HG03565 (cell line): Measurements from ENCODE around the gene GPX4.

Source experiments
- ATAC-seq: cut with Tn5 transposase; IDR thresholded peaks from one replicate; pipeline ENCODE4 v1.9.1; 2021; ENCODE audit warnings: mild to moderate bottlenecking, moderate library complexity; ENCODE audit not compliant: unreplicated experiment

The GPX4 gene, protein sequence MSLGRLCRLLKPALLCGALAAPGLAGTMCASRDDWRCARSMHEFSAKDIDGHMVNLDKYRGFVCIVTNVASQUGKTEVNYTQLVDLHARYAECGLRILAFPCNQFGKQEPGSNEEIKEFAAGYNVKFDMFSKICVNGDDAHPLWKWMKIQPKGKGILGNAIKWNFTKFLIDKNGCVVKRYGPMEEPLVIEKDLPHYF

DNA sequence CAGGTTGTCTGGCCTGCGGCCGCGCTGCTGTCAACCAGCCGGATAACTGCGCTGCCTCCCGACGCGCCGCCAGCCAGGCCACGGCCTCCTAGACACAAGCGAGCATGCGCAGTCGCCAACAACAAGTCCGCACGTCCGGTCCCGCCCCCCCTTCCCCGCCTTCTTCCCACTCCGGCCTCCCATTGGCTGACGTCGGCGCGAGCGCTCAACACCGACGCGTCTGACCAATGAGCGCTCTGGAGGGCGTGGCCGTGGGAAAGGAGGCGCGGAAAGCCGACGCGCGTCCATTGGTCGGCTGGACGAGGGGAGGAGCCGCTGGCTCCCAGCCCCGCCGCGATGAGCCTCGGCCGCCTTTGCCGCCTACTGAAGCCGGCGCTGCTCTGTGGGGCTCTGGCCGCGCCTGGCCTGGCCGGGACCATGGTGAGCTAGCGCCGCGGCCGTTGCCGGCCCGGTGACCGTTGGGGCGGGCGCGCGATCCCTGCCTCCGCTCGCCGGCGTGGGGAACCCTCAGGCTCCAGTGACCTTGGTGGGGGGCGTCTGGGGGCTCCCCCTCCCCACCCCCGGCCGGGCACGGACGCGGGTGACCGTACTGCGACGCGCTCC lies at the start of gene GPX4:
GPX4 (plus strand) TSS at position 287 of the 603 bp plus-strand sequence; CDS start at position 337, 50 bp downstream.
- ATAC-seq, result peak; percentile 53

DNA sequence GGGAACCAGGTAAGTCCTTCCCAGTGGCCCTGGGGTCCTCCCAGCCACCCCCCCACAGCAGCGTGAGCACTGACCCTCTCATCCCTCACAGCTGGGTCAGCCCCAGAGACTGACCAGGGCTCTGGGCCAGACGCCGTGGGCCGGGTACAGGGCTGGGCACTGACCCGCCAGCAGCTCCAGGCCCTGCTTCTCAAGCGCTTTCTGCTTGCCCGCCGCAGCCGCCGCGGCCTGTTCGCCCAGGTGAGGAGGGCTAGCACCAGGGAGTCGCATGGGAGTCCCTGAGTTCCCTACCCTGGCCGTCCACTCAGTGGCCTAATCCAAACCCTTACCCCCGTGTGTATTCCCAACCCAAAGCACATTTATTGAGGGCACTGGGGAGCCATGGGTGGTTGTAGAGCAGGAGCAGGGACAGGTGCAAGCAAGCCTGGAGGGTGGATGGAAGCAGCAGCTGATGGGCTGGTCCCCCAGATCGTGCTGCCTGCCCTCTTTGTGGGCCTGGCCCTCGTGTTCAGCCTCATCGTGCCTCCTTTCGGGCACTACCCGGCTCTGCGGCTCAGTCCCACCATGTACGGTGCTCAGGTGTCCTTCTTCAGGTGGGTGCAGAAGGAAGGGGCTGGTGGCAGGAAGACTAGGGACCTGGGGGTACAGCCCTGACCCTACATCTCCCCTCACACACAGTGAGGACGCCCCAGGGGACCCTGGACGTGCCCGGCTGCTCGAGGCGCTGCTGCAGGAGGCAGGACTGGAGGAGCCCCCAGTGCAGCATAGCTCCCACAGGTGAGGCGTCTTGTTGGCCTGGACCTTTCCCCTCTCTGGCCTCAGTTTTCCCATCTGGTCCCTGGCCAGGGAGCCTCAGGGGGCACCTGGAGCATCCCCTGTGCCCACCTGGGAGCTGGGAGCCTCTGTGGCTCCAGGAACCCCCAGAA lies 49.4 kb upstream of the GPX4 start:
- no peak for ATAC-seq

DNA sequence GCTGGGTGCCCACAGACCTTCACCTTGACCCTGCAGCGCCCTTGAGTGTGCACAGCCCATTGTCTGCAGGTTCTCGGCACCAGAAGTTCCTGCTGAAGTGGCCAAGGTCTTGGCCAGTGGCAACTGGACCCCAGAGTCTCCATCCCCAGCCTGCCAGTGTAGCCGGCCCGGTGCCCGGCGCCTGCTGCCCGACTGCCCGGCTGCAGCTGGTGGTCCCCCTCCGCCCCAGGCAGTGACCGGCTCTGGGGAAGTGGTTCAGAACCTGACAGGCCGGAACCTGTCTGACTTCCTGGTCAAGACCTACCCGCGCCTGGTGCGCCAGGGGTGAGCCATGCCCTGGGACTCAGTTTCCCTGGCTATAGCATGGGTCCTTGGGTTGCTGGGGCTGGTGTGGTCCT lies 48.8 kb upstream of the GPX4 start:
- ATAC-seq, result no peak

DNA sequence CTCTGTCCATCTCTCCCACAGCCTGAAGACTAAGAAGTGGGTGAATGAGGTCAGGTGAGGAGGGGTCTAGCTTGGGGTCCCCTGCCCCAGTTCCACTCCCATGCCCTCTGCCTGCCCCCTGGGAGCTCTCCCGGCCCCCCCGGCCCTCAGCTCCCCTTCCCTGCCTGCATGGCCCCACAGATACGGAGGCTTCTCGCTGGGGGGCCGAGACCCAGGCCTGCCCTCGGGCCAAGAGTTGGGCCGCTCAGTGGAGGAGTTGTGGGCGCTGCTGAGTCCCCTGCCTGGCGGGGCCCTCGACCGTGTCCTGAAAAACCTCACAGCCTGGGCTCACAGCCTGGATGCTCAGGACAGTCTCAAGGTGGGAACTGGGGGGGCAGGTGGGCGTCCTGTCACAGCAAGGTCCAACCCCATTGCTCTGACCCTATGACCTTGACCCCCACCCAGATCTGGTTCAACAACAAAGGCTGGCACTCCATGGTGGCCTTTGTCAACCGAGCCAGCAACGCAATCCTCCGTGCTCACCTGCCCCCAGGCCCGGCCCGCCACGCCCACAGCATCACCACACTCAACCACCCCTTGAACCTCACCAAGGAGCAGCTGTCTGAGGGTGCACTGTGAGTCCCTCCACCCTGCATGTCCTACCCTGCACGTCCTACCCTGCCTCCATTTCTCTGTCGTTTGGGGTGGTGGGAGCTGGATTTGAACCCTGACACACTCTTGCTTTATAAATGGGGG lies 47.7 kb upstream of the GPX4 start:
- ATAC-seq, result no peak

DNA sequence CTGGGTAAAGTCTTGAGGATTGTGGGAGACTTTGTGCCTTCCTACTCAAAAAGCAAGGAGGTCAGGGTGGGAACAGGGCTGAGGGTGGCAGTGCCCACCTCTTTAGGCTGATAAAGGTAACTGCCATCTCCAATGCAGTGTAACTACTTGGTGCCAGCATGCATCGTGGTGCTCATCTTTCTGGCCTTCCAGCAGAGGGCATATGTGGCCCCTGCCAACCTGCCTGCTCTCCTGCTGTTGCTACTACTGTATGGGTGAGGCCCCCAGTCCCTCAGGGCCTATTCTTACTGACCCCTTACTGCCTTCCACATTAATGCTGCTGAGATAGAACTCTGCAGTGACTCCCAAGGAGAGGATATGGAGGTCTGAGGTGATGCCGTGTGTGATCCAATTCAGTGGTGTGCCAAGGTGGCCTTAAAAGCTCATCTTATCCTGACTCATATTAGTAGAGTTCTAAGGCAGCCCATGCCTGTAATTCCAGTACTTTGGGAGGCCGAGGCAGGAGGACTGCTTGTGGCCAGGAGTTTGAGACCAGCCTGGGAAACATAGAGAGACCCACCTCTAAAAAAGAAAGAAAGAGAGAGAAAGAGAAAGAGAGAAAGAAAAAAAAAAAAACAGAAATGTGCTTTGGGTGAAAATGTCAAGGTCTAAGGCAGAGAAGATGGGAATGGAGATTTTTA lies 46.5 kb upstream of the GPX4 start:
- ATAC-seq, result no peak

DNA sequence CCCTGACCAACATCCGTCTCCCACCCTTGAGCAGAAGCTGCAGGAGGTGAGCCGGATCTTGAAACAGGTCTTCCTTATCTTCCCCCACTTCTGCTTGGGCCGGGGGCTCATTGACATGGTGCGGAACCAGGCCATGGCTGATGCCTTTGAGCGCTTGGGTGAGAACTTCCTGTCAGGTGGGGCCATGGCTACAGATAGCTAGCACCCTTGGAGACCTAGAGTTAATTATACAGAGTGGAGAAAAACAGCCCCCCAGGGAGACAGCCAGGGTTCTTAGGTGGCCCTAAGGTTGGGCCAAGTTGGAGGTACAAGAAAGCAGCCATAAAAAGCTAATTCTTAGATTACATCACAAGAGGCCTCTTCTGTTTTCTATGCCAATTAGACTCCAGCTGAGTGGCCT lies 45.7 kb upstream of the GPX4 start:
- ATAC-seq, result no peak

DNA sequence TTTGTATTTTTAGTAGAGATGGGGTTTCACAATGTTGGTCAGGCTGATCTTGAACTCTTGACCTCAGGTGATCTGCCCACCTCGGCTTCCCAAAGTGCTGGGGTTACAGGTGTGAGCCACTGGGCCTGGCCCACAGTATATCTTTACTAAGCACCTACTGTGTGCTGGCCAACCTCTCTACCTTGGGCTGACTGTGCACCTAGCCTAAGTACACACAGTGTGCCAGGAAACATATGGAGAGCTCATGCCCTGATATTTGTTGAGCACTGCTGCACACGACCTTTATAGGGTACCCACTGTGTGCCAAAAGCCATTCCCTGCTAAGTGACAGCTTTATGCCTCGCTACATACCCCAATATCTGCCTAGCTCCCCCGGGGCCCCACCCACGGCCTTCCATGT lies 43.1 kb upstream of the GPX4 start:
- no peak for ATAC-seq

DNA sequence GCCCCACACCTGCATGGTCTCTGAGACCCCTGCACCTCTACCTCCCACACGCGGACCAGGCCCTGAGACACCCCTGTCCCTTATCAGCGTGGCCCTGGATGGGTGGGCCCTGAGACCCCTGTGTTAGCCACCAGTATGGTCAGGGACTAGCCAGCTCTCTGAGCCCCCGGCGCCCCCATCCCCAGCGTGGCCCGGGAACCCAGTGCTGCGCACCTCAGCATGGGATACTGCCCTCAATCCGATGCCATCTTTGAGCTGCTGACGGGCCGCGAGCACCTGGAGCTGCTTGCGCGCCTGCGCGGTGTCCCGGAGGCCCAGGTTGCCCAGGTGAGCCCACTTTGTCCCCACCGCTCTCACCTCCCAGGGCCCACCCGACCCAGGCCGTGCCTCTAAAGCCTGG lies 41.8 kb upstream of the GPX4 start:
- ATAC-seq, result no peak

DNA sequence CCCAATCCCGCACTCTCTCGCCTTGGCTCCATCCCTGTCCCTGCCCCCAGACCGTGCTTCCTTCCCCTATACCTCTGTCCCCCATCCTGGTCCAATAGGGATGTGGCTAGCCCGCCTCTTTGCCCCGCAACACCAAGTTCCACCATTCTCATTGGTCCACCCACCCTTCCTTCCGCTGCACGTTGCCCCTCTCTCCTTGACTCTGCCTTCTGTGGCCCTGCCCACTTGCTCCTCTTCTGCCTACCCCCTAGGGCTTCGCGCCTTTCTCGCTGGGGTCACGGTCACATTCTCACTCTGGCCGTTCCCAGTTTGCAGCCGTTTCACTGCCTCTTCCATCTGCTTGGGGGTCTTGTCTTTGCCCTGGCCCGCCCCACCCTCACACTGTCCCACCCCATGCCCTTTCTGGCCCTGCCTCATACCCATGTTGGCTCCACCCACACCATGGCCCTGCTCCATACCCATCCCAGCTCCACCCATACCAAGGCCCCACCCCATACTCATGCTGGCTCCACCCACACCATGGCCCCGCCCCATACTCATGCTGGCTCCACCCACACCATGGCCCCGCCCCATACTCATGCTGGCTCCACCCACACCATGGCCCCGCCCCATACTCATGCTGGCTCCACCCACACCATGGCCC lies 41.3 kb upstream of the GPX4 start:
- ATAC-seq, result no peak

DNA sequence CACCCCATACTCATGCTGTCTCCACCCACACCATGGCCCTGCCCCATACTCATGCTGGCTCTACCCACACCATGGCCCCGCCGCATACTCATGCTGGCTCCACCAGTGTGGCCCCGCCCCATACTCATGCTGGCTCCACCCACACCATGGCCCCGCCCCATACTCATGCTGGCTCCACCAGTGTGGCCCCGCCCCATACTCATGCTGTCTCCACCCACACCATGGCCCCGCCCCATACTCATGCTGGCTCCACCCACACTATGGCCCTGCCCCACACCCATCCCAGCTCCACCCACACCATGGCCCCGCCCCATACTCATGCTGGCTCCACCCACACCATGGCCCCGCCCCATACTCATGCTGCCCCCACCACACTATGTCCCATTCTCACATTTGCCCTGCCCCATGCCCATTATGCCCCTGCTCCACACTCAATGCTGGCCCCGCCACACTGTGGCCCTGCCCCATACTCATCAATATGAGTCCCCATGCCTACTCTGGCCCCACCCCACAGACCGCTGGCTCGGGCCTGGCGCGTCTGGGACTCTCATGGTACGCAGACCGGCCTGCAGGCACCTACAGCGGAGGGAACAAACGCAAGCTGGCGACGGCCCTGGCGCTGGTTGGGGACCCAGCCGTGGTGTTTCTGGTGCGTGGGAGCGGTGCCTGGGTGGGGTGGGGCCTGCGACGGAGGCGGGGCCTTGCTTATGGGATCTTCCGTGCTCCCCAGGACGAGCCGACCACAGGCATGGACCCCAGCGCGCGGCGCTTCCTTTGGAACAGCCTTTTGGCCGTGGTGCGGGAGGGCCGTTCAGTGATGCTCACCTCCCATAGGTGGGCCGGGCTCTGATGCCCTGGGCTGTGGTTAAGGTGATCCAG lies 40.5 kb upstream of the GPX4 start:
- no peak for ATAC-seq

DNA sequence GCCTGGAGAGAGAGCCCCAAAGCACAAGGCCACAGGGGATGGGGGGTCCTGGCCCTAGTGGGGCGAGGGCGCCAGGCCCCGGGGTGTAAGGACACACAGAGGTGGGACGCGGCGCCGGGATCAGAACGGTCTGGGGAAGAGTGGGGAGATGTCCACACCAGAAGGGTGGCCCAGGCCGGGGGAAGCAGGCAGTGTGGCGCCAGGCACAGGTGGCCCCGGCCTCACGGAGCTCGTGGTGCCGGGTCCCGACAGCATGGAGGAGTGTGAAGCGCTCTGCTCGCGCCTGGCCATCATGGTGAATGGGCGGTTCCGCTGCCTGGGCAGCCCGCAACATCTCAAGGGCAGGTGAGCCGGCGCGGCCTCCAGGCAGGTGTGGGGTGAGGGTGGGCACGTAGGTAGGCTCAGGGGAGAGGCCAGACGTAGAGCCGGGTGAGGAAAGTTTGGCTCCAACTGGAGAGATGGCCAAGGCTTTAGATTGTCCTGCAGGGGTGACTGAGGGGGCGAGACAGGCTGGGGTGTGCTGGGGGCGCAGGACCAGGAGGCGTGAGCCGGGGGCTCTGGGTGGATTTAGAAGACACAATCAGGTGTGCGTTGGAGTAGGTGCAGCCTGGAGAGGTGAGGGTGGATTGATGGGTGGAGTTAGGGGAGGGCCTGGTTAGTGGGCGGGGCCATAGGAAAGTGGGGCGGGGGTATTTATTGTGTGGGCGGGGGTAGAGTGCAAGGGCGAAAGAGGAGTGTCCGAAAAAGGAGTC lies 39.7 kb upstream of the GPX4 start:
- ATAC-seq, result no peak

DNA sequence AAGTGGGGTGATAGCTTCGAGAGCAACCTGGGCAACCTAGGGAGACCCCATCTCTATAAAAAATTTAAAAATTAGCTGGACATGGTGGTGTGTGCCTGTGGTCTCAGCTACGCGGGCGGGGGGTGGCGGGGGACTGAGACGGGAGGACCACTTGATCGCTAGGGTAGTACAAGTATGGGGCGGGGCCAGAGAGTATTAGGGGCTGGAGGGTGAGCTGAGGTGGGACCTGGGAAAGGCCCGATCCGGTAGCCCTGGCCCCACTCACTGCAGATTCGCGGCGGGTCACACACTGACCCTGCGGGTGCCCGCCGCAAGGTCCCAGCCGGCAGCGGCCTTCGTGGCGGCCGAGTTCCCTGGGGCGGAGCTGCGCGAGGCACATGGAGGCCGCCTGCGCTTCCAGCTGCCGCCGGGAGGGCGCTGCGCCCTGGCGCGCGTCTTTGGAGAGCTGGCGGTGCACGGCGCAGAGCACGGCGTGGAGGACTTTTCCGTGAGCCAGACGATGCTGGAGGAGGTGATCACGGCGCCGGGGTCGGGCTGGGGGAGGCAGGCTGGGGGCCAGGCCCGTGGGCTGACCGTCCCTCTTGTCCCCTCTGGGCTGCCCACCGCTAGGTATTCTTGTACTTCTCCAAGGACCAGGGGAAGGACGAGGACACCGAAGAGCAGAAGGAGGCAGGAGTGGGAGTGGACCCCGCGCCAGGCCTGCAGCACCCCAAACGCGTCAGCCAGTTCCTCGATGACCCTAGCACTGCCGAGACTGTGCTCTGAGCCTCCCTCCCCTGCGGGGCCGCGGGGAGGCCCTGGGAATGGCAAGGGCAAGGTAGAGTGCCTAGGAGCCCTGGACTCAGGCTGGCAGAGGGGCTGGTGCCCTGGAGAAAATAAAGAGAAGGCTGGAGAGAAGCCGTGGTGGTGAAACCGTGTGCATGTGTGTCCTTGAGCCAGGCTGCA lies 38.9 kb upstream of the GPX4 start:
- ATAC-seq, result no peak

DNA sequence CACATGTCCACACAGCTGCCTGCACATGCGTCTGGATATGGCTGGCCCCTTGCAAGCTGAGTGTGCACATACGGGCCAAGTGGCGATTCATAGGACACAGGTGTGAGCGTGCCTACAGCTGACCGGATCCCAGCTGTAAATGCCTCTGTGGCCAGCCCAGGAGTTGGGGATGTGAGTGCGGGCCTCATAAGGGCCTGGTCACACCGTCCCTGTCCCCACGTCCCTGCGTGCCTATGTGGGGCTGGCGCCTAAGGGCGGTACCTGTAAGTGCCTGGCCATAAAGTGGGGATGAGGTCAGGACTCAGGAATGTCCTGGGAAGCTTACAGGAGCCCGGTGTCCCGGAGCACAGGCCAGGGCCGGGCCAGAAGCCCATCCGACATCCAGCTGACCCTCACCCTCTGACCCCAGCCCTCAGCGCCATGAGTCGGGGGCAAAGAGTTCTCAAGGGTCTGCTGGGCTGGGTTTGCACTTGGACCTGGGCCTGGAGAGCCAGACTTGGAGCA lies 38.1 kb upstream of the GPX4 start:
- no peak for ATAC-seq

DNA sequence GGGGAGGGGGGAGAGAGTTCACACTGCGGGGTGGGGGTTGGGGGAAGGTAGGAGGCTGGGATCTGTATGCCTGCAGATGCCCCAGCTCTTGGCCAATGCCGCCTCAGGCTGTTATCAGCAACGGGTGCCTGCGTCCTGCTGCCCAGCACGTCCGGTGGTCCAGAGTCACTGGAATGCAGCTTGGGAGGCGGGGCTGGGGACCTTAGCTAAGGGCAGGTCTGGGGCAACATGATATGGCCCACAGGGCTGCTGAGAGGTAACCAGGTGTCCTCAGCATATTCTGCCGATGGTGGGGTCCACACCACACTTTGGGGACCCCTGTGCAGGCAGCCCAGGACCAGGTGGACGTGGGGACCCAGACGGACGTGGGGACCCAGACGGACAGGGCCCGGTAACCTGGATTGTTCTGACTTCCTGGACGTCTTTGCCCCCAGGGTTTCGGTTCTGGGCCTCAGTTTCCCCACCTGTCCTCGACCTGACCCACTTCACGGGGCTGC lies 37.5 kb upstream of the GPX4 start:
- no peak for ATAC-seq

DNA sequence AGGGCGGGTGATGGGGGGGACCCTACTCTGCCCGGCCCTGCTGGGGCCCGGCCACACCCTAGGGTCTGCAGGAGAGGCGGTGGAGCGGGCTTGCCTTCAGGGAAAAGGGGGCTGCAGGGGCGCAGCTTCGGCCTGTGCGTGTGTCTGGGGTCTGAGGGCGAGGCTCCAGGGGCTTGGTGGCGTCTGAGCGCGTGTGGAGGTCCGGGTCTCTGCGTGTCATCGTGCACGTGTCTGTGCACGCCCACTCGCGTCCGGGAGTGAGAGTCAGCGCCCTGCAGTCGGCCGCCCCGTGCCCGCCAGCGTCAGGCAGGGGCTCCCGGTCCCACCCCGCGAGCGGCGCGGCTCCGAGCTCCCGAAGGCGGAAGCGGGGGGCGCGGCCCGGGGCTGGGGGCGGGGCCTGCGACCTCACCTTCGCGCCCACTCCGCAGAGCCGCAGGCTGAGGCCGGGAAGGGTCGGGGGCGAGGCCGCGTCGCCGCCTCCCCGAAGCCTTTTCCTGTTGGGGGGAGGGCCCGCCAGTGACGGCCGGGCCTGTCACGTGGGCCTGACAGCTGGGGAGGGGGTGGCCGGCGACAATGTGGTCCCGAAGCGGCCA lies 37.0 kb upstream of the GPX4 start, which contains the start of gene ARHGAP45:
ARHGAP45 (plus strand) TSS at position 420 of the 593 bp plus-strand sequence. CDS start 239 bp downstream, outside the sequence.
- ATAC-seq, result no peak

DNA sequence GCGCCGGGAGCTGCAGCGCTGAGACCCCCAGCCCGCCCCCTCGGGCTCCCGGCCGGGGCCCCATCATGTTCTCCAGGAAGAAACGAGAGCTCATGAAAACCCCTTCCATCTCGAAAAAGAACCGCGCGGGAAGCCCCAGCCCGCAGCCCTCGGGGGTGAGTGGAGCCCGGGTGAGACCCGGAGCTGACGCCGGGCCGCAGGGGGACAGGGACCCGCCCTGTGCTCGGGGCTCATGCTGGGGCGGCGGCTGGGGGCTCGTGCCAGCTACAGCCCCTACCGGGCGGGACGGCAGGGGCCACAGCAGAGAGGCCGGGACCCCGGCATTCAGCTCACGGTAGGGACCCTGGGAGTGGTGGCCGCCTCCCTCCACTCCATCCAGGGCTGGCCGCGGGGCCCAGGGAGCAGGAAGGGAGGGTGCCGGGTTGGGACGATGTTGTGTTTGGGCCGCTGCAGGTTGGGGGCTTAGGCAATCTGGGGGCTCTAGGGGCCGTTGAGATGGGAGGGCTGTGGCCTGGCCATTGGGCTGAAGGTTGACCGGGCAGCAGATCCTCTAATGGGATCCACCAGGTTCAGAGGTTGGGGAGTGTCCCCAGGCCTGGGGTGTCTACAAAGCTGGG lies 36.3 kb upstream of the GPX4 start:
- no peak for ATAC-seq
